GM19397 (cell line): ENCODE data around the gene CNOT6L.

ENCODE experiments used
- ATAC-seq: cut with Tn5 transposase; IDR thresholded peaks from one replicate; pipeline ENCODE4 v1.9.1; 2021; ENCODE audit warnings: mild to moderate bottlenecking, moderate library complexity; ENCODE audit not compliant: unreplicated experiment

The CNOT6L gene

DNA sequence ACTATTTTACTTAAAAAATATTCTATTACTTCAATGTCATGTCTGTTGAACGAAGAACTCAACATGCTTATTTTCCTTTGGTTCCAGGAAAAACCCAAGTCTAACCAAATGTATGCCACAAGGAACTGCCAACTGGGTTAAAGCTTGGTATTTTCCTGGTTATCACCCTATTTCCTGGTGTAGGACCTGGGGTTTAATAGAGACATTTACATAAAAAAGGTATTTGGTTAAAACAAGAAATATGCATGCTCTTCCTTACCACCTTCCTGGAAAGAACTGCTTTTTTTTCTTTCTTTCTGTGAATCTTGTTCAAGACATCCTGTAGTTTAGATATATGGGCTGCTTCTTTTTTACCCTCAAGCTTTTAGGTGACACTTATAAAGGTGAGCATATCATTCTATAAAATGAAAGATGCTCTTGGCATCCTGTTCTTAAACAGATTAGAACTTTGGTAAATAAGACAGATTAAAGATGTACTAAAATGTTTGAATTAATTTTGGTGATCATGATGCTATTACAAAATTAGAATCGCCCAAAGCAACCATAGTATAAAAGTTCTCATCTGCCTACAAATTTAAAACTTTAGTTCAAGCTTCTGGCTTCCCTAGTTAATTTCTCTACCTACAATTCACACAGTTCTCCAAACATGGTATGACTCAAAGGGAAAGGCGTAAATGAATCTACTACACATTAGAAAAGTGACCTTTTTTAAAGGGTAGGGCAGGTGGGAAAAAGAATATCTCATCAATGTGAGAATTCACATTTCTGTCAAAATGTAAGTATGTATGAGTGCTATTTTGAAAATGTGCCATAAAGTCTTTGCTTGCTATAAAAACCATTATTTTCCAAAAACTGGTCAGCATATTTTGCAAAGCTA, 103.5 kb downstream of the CNOT6L start:
- no peak for ATAC-seq

DNA sequence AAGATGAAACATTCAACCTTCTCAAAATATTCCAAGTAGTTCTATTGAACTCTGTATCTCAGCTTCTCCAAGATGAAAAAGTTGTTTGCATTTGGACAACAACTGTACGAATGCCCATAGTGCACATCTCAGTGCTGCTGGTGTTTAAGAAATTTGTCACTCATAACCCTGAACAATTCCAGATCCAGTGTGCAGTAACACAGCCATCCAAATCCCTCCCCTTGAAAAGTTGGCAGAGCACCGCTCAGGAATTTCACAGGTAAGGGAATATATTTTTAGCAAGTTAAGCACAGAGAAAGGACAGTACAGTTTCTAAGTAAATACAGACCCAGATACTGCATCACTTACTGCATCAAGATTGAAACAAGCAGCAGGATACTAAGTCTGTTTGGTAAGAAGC, 104.7 kb downstream of the CNOT6L start:
- no peak for ATAC-seq

DNA sequence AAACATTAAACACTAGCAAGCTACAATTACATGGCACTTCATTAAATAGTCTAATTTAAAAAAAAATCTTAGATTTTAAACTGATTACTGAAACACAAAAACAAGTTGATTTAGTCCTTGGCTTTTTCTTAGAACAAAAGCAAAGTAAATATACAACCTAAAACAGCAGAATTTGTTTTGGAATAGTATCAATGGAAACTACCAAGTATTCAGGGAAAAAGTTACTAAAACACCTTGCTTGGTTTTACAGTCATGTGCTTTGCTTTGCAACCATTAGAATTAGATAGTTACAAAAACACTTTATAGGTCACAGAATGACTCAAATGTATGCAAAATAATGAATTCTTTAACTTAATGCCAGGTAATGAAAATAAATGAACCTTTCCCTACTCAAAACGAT, 105.3 kb downstream of the CNOT6L start:
- no peak for ATAC-seq

DNA sequence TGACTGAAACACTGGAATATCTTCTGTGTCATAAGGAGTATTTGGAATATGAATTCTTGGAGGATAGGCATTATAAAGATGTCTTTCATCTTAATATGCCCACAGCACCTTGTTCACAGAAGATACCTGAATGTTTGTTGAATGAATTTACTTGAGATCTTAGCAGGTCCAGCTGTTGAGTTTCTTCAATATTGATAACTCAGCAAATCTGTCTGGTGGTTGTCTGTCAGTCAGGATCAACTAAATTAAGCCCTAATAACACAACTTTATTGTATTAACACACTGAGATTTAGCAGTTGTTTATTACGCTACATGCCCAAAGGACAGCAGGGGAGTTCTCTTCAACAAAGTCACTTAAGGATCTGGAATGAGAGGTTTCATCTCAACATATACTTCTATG, 106.5 kb downstream of the CNOT6L start:
- no peak for ATAC-seq

GRCh38 chr4:77711469-77711868, 107.7 kb downstream of the CNOT6L start:
- ATAC-seq, result no peak

GRCh38 chr4:77710684-77711083, 108.5 kb downstream of the CNOT6L start:
- no peak for ATAC-seq

- ATAC-seq, result no peak
These were observed 109.1 kb downstream of the CNOT6L start for GRCh38 chr4:77710059-77710458.

- no peak for ATAC-seq
These were observed 112.5 kb downstream of the CNOT6L start for GRCh38 chr4:77706717-77707116.

DNA sequence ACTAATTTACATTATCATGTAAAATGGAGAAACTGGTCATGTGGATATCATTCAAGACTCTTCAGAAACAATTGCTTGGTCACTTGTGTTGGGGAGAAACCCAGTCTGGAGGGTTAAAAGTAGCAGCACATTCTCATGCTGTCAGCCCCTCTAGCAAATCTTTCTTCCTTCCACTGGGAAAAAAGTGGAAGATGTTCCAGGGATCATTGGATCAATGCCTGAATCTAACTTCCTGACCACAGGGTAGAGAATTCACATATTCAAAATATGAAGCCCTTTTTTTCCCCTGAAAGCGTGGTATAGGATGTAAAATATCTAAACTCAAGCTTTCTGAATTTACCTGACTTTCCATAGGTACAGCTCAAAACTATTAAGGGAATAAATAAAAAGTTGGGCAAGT, 115.5 kb downstream of the CNOT6L start:
- no peak for ATAC-seq

GRCh38 chr4:77701121-77701520, 118.0 kb downstream of the CNOT6L start:
- ATAC-seq, result no peak

DNA sequence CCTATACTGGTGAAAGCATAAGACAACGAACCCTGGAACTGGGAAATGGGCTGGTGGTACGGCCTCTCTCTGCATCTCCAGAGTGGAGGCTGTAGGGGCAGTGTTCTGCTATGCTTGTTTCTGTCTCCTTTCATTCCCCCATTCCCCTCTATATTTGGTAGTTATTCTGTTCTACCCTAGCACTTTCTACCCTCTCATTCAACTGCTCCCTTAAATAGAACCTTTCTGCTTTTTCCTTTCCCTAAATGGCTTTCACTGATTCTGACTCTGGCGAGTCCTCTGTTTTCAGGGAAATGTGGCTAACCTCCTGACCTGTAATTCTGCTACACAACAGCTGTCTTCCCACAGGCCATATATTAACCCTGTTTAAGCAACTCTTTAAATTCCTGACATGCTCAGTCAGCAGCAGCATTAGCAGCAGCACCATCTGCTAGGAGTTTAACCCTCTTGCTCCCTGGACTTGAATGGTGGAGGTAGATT, 119.4 kb downstream of the CNOT6L start:
- no peak for ATAC-seq

- ATAC-seq, result no peak
These were observed 121.1 kb downstream of the CNOT6L start for GRCh38 chr4:77697860-77698590.

DNA sequence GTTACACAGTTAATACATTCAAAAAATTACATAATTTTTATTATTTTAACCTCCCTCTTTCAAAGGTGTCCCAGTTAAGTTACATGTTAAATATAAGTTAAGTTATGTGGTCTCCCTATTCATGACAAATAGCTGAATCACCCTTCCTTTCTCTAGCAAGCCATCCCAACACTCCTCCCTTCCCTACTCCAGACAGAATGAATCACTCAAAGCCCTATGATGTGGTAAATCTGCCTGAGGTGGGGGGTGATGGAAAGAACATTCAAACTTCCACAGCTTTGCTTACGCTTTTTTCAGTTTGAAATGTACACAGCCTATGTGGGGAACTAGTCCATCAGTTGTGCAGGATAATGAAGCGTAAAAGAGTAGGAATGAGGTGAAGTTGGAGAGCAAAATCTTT, 123.4 kb downstream of the CNOT6L start:
- ATAC-seq, result no peak

DNA sequence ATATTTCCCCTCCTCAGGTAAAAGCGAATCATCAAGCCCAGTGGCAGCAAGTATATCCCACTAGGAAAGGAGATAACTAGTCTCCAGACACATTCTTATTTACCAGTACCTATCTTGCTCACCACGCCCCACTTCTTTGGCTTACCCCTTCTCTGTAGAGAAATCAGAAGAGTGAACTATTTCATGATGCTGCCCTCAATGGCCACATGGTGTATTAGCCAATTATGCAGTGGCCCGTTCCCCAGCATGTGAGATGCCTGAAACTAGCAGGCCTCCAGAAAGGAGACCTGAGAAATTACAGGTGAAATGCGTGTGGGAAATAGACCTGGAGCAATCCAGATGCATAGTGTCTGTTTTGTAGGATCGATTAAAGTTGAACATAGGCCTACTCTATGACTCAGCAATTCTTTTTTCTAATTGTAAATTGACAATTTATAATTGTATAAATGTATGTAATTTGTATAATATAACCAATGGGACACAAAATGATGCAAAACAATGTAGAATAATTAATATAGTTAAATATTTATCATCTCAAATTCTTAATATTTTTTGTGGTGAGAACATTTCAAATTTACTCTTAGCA, 126.2 kb downstream of the CNOT6L start:
- no peak for ATAC-seq

- no peak for ATAC-seq
These were observed 137.4 kb downstream of the CNOT6L start for GRCh38 chr4:77681792-77682191.

GRCh38 chr4:77676842-77677241, 142.3 kb downstream of the CNOT6L start:
- ATAC-seq, result no peak

DNA sequence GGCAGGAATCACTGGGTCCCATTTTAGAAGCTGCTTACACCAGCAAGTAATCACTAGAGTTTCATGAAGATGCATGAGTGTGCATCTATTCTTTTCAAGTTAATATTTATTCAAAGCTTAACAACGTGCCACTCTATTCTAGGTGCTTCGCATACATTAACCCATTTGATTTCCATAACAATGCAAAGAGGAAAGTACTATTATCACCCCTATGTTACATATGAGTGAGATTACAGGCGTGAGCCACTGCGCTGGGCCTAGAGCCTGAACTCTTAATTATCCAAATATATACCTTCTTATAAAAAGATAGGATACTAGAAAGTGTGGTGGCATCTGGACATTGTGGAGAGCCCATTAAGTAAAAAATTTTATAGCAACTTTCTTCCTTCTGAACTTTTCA, 148.1 kb downstream of the CNOT6L start:
- no peak for ATAC-seq

DNA sequence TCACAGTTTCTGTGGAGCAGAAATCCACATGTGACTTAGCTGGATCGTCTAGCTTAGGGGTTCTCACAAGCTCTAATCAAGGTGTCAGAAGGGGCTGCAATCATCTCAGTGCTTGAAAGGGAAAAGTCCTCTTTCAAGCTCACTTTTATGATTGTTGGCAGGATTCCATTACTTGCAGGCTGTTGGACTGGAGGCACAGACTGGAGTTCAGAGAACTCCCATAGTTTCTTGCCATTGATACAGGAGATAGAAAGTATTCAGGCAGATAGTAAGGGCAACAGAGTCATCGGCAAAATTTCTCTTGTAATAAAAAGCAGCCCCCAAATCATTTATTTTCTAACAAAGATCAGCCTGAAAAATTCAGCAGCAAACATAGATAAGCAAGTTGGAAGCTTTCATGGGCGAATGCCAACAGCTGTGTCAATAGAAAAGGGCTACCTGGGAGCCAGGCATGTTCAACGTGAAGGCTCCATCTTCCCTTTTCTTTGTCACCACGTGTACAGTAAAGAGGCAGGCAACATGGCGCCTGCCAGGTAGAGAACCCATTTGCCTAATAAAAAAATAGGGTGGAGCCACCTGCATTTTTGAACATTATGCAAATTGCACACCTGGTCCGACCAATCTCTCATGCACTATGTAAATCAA, 149.1 kb downstream of the CNOT6L start:
- ATAC-seq, result no peak

- ATAC-seq, result no peak
These were observed 153.6 kb downstream of the CNOT6L start for GRCh38 chr4:77665381-77666069.
